CD4-positive, alpha-beta T cell treated with Interleukin-10 for 1 hour (primary cell): ENCODE results near the gene ZP1.

ENCODE experiments used
- DNase-seq: peaks from one replicate; pipeline ENCODE4 v3.0.0-alpha.2; 2020

The ZP1 gene

DNA sequence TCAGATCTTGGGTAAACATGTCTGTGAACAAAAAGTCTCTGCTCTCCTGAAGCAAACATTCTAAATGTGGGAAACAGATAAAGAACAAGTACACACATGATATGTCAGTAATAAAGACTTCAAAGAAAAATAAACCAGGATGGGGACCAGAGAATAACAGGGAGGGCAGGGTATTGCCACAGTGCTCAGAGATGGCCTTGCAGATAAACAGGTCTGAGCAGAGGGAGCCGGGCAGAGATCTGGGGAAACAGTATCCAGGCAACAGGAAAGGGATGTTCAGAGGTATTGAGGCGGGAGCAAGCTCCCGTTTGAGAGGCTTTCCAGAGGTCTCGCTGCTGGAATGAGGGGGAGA is 22.5 kb upstream of the ZP1 start:
- no peak for DNase-seq

DNA sequence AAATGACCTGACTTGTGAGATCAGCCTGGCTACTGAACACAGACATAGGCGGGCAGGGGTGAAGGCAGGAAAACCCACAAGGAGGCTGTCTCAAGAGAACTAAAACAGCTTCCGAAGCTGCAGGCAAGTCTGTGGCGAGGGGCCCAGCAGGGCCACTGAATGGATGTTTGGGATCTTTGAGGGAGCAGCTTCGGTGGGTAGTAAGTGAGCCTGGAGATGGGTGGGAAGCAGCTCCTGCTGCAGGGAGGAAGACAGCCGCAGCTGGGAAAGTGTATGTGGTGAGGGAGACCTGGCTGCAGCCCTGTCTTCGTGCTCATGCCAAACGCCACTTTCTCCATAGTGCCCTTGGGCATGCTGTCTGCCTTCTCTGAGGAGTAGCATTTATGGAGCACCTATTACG is 22.0 kb upstream of the ZP1 start:
- no peak for DNase-seq

DNA sequence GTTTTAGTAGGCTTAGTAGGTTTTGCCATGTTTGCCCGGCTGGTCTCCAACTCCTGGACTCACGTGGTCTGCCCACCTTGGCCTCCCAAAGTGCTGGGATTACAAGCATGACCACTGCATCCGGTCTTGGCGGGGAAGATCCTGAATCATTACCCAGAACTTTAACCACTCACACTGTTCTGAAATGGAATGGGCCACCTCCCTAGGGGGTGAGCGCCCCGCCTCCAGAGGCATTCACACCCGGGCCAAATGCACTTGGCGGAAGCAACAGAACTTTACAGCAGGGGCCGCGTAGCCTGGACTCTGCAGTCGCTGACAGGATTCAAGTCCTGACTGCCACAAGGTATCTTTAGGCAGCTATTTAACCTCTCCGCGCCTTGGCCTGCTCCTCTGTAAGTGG is 20.1 kb upstream of the ZP1 start:
- DNase-seq, result no peak

DNA sequence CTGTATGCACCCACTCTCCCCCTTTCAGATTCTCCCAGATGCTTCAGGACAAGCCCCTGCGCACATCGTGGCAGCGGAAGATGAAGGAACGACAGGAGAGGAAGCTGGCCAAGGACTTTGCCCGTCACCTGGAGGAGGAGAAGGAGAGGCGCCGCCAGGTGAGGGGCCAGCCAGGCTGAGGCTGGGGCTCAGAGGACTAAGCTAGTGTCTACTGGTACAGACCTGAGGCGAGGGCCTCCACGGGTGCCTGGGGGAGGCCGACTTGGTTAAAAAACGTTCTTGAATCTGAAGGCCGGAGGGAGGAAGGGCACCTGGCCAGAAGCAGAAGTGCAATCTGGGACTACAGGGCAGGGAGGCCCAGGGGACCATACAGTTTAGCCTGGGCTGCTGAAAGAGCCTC is 19.4 kb upstream of the ZP1 start:
- DNase-seq, result no peak

DNA sequence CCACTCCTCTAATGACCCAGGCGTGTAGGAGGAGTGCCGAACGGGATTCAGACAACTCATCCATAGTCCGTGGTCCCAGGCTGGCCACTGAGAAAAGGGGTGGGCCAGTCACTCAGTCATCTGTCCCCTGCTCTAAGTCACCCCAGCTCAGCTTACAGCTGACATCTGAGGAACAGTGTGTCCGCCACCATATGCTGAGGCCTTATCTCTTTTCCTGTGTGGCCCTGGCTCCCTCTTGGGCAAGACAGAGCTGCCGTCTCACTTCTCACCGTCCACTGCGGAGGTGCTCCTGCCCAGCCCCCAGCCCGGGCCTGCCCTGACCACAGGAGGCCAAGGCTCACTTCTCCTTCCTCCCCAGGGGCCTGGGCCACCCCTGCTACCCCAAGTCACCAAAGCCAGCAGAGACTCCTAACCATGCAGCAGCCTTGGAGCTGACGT is 18.6 kb upstream of the ZP1 start:
- DNase-seq, result no peak

DNA sequence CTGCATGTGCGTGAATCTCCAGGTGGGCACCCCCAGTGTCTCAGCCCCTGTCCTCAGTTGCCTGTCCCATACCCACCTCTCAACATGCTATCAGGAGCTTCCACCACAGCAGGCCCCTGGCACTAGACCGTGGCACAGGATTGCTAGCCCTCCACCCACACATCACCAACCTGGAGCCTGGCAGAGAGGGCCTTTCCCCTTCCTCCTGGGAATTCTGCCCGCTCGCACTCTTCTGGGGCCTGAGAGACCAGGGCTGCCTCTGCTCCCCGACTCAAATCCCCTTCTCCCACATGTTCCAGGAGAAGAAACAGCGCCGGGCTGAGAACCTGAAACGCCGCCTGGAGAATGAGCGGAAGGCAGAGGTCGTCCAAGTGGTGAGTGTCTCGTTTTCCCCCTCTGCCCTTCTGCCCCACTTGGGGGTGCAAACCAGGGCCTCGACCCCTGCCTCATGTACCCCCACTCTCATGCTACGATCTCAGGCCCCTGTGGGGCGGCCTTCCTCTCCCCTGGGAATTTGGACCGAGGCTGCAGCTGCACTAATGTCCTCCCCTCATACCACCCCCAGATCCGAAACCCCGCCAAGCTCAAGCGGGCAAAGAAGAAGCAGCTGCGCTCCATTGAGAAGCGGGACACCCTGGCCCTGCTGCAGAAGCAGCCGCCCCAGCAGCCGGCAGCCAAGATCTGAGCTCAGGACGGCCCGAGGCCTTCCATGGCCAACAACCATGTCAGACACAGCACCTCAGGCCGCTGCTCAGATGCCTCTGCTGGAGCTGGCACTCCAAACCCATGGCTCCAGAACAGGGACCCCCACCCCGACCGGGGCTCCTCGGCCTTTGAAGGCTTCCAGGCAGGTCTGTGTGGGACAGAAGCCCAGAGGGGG is 17.5 kb upstream of the ZP1 start:
- DNase-seq, result no peak

DNA sequence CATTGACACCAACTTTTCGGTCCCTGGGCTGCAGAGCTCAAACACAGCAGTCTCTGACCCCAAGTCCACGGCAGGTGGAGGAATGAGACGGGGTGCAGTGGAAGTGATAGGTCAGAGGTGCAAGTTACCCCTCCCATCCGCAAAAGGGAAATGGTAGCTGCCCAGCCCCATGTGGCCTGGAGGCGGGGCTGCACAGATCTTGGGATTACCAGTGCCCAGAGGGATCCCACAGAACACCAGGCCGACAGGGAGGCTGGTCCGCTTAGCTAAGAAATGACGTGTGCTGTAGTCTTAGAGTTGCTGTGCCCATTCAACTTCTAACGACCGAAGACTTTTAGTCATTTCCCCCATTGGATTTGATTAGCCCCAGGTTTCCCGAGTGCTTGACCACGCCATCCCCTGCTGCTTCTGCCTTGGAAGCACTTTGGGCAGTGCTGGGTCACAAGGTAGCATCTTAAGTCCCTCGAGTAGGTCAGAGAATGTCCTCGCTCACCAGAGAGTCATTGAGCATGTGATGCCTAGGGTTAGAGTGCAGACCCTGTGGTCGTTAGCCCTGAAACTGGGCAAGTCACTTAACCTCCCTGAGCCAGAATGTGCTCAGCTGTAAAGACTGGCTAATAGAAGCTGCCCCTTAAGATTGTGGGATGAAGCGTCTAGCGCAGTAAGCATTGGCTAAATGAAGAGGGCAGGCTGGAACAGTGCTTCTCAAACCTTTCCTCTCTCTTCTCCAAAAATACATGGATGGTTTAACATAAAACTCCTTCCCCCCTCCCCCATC is 15.8 kb upstream of the ZP1 start:
- DNase-seq, result no peak

DNA sequence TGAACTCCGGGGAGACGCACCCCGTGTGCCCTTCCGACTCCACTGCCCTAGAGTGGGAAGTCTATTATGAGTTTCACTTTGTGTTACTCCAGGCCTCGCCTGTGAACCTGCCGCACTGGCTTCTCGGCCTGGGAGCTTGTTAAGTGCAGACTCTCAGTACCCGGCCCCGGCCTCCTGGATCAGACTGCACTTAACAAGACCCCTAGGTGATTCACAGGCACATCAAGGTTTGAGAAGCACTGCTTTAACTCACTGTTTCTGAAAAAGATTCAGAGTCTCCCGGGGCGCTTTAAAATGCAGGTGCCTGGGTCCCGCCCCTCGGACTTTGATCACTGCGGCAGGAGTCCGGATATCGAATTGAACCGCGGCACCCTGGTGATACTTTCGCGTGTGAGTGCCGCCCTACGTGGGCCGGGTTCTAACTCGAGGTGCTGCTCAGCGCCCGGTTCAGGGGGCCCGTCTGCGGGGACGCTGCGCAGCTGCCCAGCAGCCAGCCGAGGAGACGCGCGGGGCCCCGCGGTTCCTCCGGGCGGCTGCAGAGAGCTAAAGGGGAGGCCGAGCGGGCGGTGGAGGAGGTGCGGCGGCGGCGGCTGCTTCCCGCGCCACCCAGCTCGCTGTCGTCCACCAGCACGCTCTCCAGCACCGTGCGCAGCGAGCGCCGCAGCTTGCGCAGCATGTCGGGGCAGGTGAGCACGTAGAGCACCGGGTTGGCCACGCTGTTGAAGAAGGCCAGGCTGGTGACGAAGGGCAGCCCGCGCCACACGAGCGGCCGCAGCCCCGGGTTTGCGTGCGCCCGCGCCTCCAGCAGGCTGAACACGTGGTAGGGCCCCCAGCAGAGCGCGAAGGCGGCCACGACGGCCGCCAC is 15.0 kb upstream of the ZP1 start:
- DNase-seq, result no peak

DNA sequence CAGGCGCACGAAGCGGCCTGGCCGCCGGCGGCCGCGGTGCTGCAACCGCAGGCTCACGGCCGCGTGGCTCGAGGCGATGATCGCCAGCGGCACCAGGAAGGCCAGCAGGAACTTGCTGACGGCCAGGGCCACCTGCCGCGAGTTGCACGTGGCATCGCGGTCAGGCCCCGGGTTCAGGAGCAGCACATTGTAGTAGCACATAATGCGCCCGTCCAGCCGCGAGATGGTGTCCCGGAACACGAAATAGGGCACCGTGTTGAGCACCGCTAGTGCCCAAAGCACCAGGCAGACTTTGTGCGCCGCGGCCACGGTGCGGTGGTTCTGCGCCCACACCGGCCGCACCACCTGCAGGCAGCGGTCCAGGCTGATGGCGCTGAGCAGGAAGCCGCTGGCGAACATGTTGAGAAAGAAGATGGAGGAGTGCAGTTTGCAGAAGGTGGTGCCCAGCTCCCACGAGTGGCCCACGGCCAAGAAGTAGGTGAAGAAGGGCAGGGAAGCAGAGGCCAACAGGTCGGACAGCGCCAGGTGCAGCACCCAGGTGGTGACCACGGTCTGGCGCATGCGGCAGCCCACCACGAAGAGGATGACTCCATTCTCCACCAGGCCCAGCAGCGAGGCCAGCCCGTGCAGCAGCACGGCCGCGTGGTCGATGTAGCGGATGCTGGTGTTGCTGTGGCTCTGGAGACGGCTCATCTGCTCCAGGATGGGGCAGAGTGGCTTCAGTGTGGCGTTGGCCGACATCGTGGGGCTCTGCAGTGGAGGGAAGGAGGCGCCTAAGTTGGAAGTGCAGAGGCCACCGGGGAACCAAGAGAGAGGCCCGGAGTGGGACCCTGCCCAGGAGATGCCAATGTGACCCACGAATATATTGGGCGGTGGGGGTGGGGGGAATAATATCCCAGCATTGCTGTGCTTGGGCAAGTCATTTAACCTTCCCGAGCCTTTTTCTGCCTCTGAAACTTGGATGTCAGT is 14.1 kb upstream of the ZP1 start:
- DNase-seq, result no peak

DNA sequence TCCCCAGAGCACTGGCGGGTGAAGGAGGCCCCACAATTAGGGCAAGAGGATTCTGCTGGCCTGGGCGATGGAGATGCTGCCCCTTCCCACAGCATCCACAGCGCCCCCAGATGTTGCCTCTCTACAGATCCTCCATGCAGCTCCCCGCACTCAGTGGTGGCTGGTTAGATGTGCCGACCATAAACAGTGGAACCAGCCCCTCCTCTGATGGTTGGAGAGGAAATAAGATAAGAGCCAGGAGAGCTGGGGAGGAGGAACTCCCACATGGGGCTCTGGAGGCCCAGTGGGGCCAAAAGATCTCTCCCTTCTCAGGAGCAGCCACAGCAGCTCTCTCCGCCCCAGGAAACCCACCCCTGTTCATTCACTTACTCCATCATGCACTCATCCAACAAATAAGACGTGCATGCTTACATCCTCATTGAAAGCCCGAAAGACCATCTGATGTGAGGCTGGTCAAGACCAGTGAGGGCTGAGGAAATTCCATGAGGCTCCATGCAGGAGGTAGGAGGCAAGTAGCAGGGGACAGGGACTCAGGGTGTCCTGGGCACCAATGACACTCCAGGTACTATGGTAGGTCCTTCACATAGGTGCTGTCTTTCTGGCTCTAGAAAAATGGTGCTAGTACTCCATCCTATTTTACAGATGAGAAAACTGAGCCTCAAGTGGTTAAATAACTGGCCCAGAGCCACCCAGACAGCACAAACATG is 13.0 kb upstream of the ZP1 start:
- no peak for DNase-seq

DNA sequence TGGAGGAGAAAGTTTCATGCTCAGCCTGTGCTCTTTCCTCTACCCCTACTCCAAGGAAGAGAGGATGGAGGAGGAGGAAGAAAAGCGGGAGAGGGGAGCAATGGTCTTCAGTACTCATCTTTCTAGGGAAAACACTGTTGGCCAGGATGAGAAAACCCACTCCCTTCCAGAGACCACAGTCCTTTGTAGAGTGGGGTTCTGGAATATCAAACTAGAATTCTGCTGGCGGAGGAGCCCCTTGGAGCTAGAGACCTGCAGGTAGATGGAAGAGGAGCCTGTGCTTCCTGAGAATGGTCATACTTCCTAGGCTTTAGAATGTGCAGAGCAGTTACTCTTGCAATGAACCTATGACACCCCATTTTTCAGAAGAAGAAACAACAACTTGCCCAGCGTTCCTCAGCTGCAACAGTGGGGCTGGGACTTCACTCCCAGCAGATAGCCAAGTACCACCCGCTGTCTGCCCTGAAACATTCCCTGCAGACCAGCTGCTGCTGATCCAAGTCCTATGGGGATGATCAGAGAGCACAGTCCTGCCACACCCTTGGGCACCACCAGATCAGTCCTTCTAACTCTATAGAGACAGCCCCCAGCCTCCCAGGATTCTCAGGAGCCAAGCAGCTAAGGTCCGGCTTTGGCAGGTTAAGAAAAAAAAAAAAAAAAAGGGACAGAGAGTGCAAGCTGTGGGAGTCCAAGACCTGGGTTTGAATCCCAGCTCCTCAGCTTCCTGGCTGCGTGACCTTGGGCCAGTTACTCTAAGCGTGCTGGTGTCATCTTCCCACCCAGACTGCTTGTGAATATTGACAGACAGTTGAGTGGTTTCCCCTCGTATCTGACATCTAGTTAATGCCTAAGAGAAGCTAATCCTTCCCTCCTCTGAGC is 12.3 kb upstream of the ZP1 start:
- DNase-seq, result no peak

DNA sequence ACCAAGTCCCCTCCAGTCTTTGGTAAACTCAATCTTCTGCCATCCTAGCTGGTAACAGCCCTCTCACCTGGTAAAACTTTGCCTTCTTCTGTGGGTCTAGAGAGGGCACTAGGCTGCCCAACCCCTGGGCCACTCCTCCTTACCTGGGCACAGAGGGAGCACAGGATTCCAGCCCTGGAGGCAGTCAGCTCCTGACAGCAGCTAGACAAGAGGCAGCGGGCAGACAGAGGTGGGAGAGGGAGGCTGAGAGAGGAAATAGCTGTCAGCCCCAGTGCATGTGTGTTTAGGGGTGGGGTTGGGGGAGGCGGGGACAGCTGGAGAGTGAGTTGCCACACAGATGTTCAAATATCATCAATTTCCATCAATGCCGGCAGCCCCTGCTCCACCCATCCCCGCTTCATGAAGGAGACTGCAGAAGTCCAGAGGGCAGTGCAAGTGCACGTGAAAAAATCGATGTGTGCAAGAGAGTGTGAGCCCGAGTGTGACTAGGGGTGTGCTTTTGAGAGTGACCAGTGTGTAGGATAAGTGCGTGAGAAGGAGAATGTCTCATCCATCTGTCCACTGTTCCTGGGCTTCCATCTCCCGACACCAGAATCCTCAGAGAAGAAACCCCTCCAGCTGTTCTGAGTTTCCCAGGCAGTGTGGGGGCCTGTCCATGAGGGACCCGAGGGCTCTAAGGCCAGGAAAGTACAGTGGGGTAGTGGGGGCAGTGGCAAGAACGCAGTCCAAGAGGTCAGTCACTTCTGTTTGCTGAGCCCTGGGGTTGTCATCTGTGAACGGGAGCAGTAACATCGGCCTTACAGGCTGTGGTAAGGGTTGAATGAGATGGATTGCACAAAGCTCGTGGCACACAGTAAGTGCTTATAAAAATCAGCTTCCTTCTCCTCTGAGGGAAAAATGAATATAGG is 11.4 kb upstream of the ZP1 start, which contains the start of gene PTGDR2:
TSS of gene PTGDR2 (minus strand) at position 225 of the 908 bp plus-strand sequence. CDS start 2,228 bp downstream, outside the sequence.
- DNase-seq, result no peak

DNA sequence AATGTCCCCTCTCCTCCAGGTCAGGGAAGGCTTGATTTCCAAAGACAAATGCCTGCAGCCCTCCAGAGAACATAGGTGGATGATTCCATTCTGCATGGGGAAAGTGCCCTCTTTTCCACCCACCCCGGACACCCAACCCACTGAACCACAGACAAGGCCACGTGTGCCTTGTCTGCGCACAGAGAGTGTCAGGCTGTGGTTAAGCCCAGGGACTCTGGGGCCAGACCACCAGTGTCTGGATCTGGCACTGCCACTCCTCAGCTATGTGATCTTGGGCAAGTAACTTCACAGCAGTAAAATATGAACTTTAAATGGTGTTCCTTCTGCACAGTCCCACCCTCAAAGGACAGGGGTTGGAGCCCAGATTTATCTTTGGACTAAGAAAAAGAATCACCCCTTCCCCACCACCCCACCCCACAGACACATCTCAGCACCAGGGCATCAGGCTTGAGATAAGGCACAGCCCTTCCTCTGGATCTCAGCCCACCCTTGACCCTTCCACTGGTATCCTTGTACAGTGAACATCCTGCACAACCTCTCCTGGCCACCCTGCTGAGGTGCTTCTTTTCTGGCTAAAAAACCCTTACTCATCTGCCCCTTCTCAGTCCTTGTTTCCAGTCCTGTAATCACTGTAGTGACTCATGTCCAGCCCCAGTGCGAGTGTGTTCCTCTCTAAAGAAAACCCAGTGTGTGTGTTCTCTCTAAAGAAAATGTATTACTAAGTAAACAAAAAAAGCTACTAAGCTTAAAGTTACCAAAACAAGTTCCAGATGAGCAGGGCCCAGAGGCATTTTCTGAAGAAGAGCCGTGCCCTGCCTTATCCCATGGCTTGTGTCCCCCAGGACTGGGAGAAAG is 9.7 kb upstream of the ZP1 start:
- no peak for DNase-seq

DNA sequence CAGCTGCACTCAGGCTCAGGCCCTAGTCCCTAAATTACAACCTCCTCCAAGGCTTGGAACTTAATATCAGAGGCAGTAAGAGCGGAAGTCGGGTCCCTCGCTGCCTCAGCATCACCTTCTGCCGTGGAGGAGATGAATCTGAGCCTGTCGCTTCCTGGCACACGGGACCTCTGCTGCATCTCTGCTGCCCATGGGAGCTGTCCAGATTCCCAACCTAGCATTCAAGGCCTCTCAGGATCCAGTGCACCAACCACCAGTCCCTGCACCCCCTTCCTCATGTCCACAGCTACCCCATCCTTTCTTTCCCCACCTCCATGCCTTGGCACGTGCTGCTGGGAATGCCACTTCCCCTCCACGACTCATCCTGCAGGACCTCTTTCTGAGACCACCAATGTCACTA is 9.1 kb upstream of the ZP1 start:
- DNase-seq, result no peak

DNA sequence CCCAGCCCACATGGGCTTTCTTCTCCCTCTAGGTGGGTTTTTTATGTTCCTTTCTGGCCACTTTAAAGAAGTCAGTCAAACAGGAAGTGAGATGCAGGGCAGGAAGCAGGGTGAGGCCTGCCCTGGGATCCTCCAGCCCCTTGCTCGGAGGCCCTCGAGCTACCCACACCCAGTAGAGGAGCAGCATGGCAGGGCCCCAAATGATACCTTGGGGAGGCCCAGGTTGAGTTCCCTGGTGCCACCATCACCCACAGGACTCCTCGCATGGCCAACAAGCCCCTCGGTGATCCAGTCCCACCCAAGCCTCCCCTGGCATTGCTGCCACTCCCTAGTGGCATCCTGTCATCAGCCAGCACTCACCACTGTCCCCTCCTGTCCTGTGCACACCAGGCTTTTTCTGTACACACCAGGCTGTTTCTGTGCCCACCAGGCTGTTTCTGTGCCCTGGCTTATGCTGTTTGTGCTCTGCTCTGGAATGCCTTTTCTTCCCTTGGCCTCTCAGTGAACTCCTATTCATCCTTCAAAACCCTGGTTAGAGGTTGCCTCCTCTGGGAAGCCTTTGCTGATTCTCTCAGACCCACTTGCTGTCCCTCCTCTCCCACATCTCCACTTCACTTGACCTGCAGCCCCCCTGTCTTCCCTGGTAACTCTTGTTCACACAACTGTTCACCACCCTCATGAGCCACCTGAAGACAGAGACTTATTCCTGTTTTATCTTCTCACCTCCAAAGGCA is 8.4 kb upstream of the ZP1 start:
- no peak for DNase-seq

DNA sequence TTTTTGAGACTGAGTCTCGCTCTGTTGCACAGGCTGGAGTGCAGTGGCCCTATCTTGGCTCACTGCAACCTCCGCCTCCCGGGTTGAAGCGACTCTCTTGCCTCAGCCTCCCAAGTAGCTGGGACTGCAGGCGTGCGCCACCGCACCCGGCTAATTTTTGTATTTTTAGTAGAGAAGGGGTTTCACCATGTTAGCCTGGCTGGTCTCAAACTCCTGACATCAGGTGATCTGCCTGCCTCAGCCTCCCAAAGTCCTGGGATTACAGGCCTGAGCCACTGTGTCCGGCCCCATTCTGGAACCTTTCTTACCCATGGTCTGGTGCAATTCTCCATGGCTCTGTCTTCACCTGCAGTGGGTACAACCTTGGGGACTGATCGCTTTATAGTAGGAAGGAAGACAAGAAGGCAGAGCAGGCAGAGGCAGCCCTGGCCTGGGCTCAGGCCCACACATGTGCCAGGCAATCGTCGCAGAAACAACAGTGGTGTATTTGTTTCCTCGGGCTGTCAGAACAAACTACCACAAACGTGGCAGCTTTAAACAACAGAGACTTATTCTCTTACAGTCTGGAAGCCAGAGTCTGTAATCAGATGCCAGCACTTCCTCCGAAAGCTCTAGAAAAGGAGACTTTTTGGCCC is 7.6 kb upstream of the ZP1 start:
- DNase-seq, result no peak

DNA sequence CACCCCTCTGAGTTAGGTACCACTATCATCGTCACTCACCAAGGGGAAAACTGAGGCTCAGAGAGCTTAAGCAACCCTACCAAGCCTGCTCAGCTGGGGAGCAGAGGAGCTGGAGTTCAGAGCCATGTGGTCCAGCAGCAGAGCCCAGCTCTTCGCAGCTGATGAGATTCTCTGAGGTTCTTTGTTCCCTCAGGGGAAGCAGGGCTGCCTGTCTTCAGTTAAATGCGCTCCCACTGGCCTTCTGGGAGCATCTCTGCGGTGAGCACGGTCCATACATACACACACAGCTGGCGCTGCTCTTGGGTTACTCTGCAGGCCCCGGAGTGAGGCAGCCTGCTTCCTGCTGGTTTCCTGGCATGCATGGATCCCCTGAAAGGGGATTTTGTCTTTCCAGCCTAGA is 6.4 kb upstream of the ZP1 start:
- DNase-seq, result no peak
